Measurements from ENCODE around the gene GRIP1. TPM values are rescaled to one million over a fixed set of nuclear protein-coding genes. Genes with fewer than 3 reads are reported as not detected.

The GRIP1 gene
- total and polyA plus RNA-seq, 10 of the 15 experiments (the other 5 are each of a cell fraction or from before 2014, with no cell fraction given), result 0.05 to 0.85 (median 0.50) TPM; not detected in 7

DNA sequence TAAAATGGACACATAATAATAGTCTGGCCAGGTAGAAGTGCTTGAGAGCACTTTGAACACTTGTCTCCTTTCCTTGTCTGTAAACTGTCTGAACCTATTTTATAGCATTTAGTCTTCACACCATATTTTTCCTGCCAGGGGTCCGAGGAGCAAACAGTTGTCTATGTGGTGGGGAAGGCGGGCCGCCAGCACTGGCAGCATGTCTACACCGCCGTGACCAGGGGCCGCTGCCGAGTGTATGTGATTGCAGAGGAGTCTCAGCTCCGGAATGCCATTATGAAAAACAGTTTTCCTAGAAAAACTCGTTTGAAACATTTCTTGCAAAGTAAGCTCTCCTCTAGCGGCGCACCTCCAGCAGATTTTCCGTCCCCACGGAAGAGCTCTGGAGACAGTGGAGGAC is 347.9 kb downstream of the GRIP1 start:
- Histone ChIP-seq H3K9ac (ENCODE audit: control insufficient read depth, insufficient read depth, low read length) (no peak overlapping the region), H3K79me2 (ENCODE audit: control insufficient read depth, insufficient read depth, low read length) (no peaks in the 10 kb centered on the region), H3K4me3 (no peak overlapping the region), H3K27me3 (replicated peaks in 1 of 2; ENCODE audit: control insufficient read depth in 2 of 2, insufficient read depth in 2 of 2, low read length in 1 of 2) (no peaks in the 10 kb centered on the region), H3K27ac (ENCODE audit: control insufficient read depth, insufficient read depth) (no peak overlapping the region), H3K4me1 (ENCODE audit: control insufficient read depth, insufficient read depth, low read length) (no peaks in the 10 kb centered on the region), H3K4me2 (ENCODE audit: control insufficient read depth, insufficient read depth) (no peak overlapping the region), H3K36me3 (ENCODE audit: control insufficient read depth in 2 of 2, insufficient read depth in 2 of 2, low read length in 1 of 2) (peaks cover 0 to 13% of the 10 kb centered on the region in 2 experiments; a peak in 1 of 4 replicates), H2AFZ (ENCODE audit: control insufficient read depth, low read depth, low read length) (no peak overlapping the region), H4K20me1 (ENCODE audit: control insufficient read depth, insufficient read depth) (no peaks in the 10 kb centered on the region), H3K9me3 (replicated peaks; ENCODE audit: control insufficient read depth, insufficient read depth, low read length) (no peaks in the 10 kb centered on the region)
- TF ChIP-seq POU2F2 (IDR thresholded peaks at IDR 0.05; ENCODE audit: borderline replicate concordance, low read depth, low read length) (no peak), SREBF2 (IDR thresholded peaks at IDR 0.05; ENCODE audit: low read length) (no peak)
- TF ChIP-seq, protein P1, sequence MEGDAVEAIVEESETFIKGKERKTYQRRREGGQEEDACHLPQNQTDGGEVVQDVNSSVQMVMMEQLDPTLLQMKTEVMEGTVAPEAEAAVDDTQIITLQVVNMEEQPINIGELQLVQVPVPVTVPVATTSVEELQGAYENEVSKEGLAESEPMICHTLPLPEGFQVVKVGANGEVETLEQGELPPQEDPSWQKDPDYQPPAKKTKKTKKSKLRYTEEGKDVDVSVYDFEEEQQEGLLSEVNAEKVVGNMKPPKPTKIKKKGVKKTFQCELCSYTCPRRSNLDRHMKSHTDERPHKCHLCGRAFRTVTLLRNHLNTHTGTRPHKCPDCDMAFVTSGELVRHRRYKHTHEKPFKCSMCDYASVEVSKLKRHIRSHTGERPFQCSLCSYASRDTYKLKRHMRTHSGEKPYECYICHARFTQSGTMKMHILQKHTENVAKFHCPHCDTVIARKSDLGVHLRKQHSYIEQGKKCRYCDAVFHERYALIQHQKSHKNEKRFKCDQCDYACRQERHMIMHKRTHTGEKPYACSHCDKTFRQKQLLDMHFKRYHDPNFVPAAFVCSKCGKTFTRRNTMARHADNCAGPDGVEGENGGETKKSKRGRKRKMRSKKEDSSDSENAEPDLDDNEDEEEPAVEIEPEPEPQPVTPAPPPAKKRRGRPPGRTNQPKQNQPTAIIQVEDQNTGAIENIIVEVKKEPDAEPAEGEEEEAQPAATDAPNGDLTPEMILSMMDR (IDR thresholded peaks at IDR 0.05 in 2 of 3, conservative IDR thresholded peaks at IDR 0.05 in 1 of 3; ENCODE audit: control insufficient read depth in 2 of 3, extremely low read depth in 1 of 3, insufficient read depth in 1 of 3, low read depth in 3 of 3, low read length in 3 of 3), result no peak
- TF ChIP-seq, protein P2, sequence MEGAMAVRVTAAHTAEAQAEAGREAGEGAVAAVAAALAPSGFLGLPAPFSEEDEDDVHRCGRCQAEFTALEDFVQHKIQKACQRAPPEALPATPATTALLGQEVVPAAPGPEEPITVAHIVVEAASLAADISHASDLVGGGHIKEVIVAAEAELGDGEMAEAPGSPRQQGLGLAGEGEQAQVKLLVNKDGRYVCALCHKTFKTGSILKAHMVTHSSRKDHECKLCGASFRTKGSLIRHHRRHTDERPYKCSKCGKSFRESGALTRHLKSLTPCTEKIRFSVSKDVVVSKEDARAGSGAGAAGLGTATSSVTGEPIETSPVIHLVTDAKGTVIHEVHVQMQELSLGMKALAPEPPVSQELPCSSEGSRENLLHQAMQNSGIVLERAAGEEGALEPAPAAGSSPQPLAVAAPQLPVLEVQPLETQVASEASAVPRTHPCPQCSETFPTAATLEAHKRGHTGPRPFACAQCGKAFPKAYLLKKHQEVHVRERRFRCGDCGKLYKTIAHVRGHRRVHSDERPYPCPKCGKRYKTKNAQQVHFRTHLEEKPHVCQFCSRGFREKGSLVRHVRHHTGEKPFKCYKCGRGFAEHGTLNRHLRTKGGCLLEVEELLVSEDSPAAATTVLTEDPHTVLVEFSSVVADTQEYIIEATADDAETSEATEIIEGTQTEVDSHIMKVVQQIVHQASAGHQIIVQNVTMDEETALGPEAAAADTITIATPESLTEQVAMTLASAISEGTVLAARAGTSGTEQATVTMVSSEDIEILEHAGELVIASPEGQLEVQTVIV (IDR thresholded peaks at IDR 0.05; ENCODE audit: borderline replicate concordance, partially characterized antibody), result no peak
- ChIA-PET RAD21 (ENCODE audit: unreplicated experiment) (no interaction called here), POLR2A (no interaction called here), SMC1A (ENCODE audit: uncharacterized antibody, unreplicated experiment) (no interaction called here), CTCF (no interaction called here)
- in situ Hi-C loops (cut with MboI) (no loop called here), intact Hi-C loops (cut with micrococcal nuclease; ENCODE audit: unreplicated experiment) (no loop called here)
- BruUV-seq (replicated peaks), result no TSS peak
- 91% methylated on average over 13 of the region's 13 CpGs for WGBS (ENCODE audit: insufficient coverage, insufficient replicate concordance, low lambda C conversion rate, missing lambda C conversion rate)
- FAIRE-seq (no peak), ATAC-seq (no peak), DNase-seq (ENCODE audit: low read depth, low spot score) (no peak)

Data from GM12878 (cell line).